ENCODE data around the gene FAM217B.
A peak's percentile ranks its signal among the peaks of the same experiment; 100 is the strongest.

FAM217B gene, protein sequence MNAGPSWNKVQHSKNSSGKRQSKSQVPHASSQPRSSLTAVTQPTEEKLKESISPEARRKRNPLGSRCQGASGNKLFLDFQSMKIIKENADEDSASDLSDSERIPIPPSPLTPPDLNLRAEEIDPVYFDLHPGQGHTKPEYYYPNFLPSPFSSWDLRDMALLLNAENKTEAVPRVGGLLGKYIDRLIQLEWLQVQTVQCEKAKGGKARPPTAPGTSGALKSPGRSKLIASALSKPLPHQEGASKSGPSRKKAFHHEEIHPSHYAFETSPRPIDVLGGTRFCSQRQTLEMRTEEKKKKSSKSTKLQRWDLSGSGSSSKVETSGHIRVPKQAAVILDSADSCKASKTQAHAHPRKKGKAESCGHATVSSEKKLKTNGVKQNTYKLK
- long read RNA-seq, full-length matches to known transcripts = 31 of 37 reads
- long read RNA-seq, partial matches to known transcripts = 3 of 37 reads
- long read RNA-seq, other reads (novel, unspliced or antisense) = 3 of 37 reads

- H3K4me3 ChIP-seq (replicated peaks; ENCODE audit: insufficient read depth, low read length) = peak within 1 kb of the TSS; percentile 88
- peak; percentile 97 for DNase-seq (ENCODE audit: low read depth in 1 of 2, low spot score in 1 of 2)
- peak within 1 kb of the TSS; percentile 95 for H3K27ac ChIP-seq (replicated peaks)
- H3K27me3 ChIP-seq (ENCODE audit: insufficient read depth, poor library complexity, severe bottlenecking) = no peaks in the 10 kb centered on the region
- TF ChIP-seq POLR2AphosphoS5 (IDR thresholded peaks at IDR 0.05; ENCODE audit: low read depth) (peak; percentile 75), GABPA (IDR thresholded peaks at IDR 0.05; ENCODE audit: low read depth) (no peak), SPI1 (IDR thresholded peaks at IDR 0.05; ENCODE audit: borderline replicate concordance, low read depth) (peak; percentile 65; the same call in 1 of the 2 replicates)
These were observed at the start of gene FAM217B, which contains the start of gene PPP1R3D for GRCh38 chr20:59940129-59940955. FAM217B (plus strand) TSS chr20:59940389; CDS start chr20:59943944, 3,555 bp downstream. PPP1R3D (minus strand) TSS chr20:59940305; CDS start chr20:59939931, 374 bp downstream.

- Histone ChIP-seq H3K27me3 (ENCODE audit: insufficient read depth, poor library complexity, severe bottlenecking) (peaks cover 9% of the 10 kb centered on the region), H3K4me3 (replicated peaks; ENCODE audit: insufficient read depth, low read length) (no peak overlapping the region), H3K27ac (replicated peaks) (no peak overlapping the region)
- TF ChIP-seq GABPA (IDR thresholded peaks at IDR 0.05; ENCODE audit: low read depth) = no peak
- no peak for TF ChIP-seq POLR2AphosphoS5 (IDR thresholded peaks at IDR 0.05; ENCODE audit: low read depth)
- DNase-seq (ENCODE audit: low read depth in 1 of 2, low spot score in 1 of 2) = no peak
These were observed 48.6 kb upstream of the FAM217B start for GRCh38 chr20:59891581-59891980.

GRCh38 chr20:59895908-59896307 is 44.3 kb upstream of the FAM217B start:
- H3K4me3 ChIP-seq (replicated peaks; ENCODE audit: insufficient read depth, low read length) = no peak overlapping the region
- TF ChIP-seq POLR2AphosphoS5 (IDR thresholded peaks at IDR 0.05; ENCODE audit: low read depth) = no peak
- TF ChIP-seq CTCF (IDR thresholded peaks at IDR 0.05; ENCODE audit: insufficient read depth, low read length) = no peak
- TF ChIP-seq REST (IDR thresholded peaks at IDR 0.05; ENCODE audit: insufficient replicate concordance, low read depth) = no peak
- no peak for TF ChIP-seq SPI1 (IDR thresholded peaks at IDR 0.05; ENCODE audit: borderline replicate concordance, low read depth)
- TF ChIP-seq GABPA (IDR thresholded peaks at IDR 0.05; ENCODE audit: low read depth) = no peak
- no peak for DNase-seq (ENCODE audit: low read depth in 1 of 2, low spot score in 1 of 2)
- no peak overlapping the region for H3K27ac ChIP-seq (replicated peaks)
- H3K27me3 ChIP-seq (ENCODE audit: insufficient read depth, poor library complexity, severe bottlenecking) = peaks cover 11% of the 10 kb centered on the region

DNA sequence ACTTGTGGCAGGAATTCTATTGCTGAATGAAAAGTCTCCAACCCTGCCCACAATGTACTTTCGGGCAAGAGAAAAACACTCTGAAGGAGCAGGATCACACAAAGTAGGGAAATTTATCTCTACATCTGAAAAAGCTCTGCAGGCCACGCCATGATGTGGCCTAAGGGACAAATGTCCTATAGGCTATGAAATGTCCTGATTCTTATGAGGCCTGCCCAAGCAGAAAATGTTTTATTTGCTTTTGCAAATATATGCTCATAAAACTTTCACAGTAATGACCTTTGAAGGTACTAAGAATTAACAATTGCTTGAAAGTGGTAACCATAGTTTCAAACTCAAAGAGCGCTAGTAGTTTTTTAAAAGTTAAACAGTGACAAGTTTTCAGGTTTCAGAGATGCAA is 37.7 kb upstream of the FAM217B start:
- Histone ChIP-seq H3K27ac (replicated peaks) (no peak overlapping the region), H3K27me3 (ENCODE audit: insufficient read depth, poor library complexity, severe bottlenecking) (peaks cover 10% of the 10 kb centered on the region), H3K4me3 (replicated peaks; ENCODE audit: insufficient read depth, low read length) (no peak overlapping the region)
- DNase-seq (ENCODE audit: low read depth in 1 of 2, low spot score in 1 of 2) = no peak
- TF ChIP-seq REST (IDR thresholded peaks at IDR 0.05; ENCODE audit: insufficient replicate concordance, low read depth) = no peak
- TF ChIP-seq POLR2AphosphoS5 (IDR thresholded peaks at IDR 0.05; ENCODE audit: low read depth) = no peak
- no peak for TF ChIP-seq SPI1 (IDR thresholded peaks at IDR 0.05; ENCODE audit: borderline replicate concordance, low read depth)
- no peak for TF ChIP-seq CTCF (IDR thresholded peaks at IDR 0.05; ENCODE audit: insufficient read depth, low read length)
- no peak for TF ChIP-seq GABPA (IDR thresholded peaks at IDR 0.05; ENCODE audit: low read depth)

All from HL-60 (cell line).